HEK293 (cell line): ENCODE measurements around the gene NR1H3.

Source experiments
- CTCF ChIA-PET: fragments of 350-600 bp; formaldehyde crosslinking; extraction: SDS; loops from one replicate; lab custom pipeline; 2021; ENCODE audit warnings: antibody characterized with exemption; lab: Yijun Ruan, JAX
- POLR2A ChIA-PET: fragments of 300-600 bp; formaldehyde crosslinking; extraction: SDS; loops from one replicate; lab custom pipeline; 2020; ENCODE audit warnings: antibody characterized with exemption, inconsistent platforms; lab: Yijun Ruan, JAX
- H3K27ac ChIP-seq: fragments of 200-500 bp; sonication (Bioruptor generic); 2 replicates; pipeline ENCODE4 v1.5.1; 2014; ENCODE audit warnings: low read depth, low read length, control low read depth, inconsistent platforms; ENCODE audit errors: extremely low read depth
- H3K36me3 ChIP-seq, 2 experiments: fragments of 200-500 bp in 1 of 2; sonication (Bioruptor generic) in 1 of 2; 1 replicate in 1 of 2; 2 replicates in 1 of 2; pipeline ENCODE4 v1.5.1; 2014 to 2017; ENCODE audit warnings: inconsistent platforms in 2 of 2, low read length in 2 of 2; ENCODE audit not compliant: control insufficient read depth in 2 of 2, insufficient read depth in 1 of 2
- H3K4me1 ChIP-seq: fragments of 200-500 bp; sonication (Bioruptor generic); 2 replicates; pipeline ENCODE4 v1.5.1; 2014; ENCODE audit warnings: mild to moderate bottlenecking, low read length, inconsistent platforms; ENCODE audit not compliant: control insufficient read depth, insufficient read depth
- H3K4me3 ChIP-seq: 2 replicates; pipeline ENCODE4 v1.5.1; 2011; ENCODE audit warnings: low read depth, mild to moderate bottlenecking, control low read depth, low read length, moderate library complexity
- H3K9me3 ChIP-seq: fragments of 200-500 bp; sonication (Bioruptor generic); 2 replicates; pipeline ENCODE4 v1.5.1; 2014; ENCODE audit warnings: low read depth, low read length, inconsistent platforms; ENCODE audit not compliant: control insufficient read depth, insufficient read depth
- BCL11A ChIP-seq: fragments of 450-650 bp; formaldehyde crosslinking; IDR thresholded peaks from 2 replicates; pipeline ENCODE4 v1.5.1; 2016; ENCODE audit warnings: low read depth, missing biosample characterization, missing genetic modification characterization
- CTCF ChIP-seq: fragments of 450-650 bp; formaldehyde crosslinking; IDR thresholded peaks from 2 replicates; pipeline ENCODE4 v1.5.1; 2016; ENCODE audit warnings: missing biosample characterization, missing genetic modification characterization
- GFI1B ChIP-seq: fragments of 450-650 bp; formaldehyde crosslinking; IDR thresholded peaks from 2 replicates; pipeline ENCODE4 v1.5.1; 2016; ENCODE audit warnings: missing biosample characterization, missing genetic modification characterization
- OVOL3 ChIP-seq: fragments of 450-650 bp; formaldehyde crosslinking; IDR thresholded peaks from 2 replicates; pipeline ENCODE4 v1.5.1; 2016; ENCODE audit warnings: missing biosample characterization, missing genetic modification characterization
- TSHZ1 ChIP-seq: fragments of 450-650 bp; formaldehyde crosslinking; IDR thresholded peaks from 2 replicates; pipeline ENCODE4 v1.5.1; 2016; ENCODE audit warnings: missing biosample characterization, missing genetic modification characterization, borderline replicate concordance
- ZBTB10 ChIP-seq: fragments of 450-650 bp; formaldehyde crosslinking; IDR thresholded peaks from 2 replicates; pipeline ENCODE4 v1.5.1; 2016; ENCODE audit warnings: missing biosample characterization, missing genetic modification characterization
- ZNF138 ChIP-seq: fragments of 450-650 bp; formaldehyde crosslinking; IDR thresholded peaks from 2 replicates; pipeline ENCODE4 v1.5.1; 2016; ENCODE audit warnings: missing biosample characterization, missing genetic modification characterization, borderline replicate concordance
- ZNF140 ChIP-seq: fragments of 450-650 bp; formaldehyde crosslinking; IDR thresholded peaks from 2 replicates; pipeline ENCODE4 v1.5.1; 2016; ENCODE audit warnings: missing biosample characterization, missing genetic modification characterization
- ZNF280D ChIP-seq: fragments of 450-650 bp; formaldehyde crosslinking; IDR thresholded peaks from 2 replicates; pipeline ENCODE4 v1.5.1; 2016; ENCODE audit warnings: missing biosample characterization, missing genetic modification characterization
- ZNF37A ChIP-seq: fragments of 450-650 bp; IDR thresholded peaks from 2 replicates; pipeline ENCODE4 v1.5.1; 2018; ENCODE audit warnings: missing biosample characterization, missing genetic modification characterization
- ZNF416 ChIP-seq: fragments of 450-650 bp; formaldehyde crosslinking; IDR thresholded peaks from 2 replicates; pipeline ENCODE4 v1.5.1; 2016; ENCODE audit warnings: missing biosample characterization, missing genetic modification characterization
- ZNF426 ChIP-seq: fragments of 450-650 bp; formaldehyde crosslinking; IDR thresholded peaks from 2 replicates; pipeline ENCODE4 v1.5.1; 2017; ENCODE audit warnings: missing biosample characterization, missing genetic modification characterization, mild to moderate bottlenecking, inconsistent platforms, moderate library complexity
- ZNF518A ChIP-seq: fragments of 450-650 bp; formaldehyde crosslinking; conservative IDR thresholded peaks from 2 replicates; pipeline ENCODE4 v1.5.1; 2016; ENCODE audit warnings: low read depth, missing biosample characterization, missing genetic modification characterization
- ZNF549 ChIP-seq: fragments of 450-650 bp; IDR thresholded peaks from 2 replicates; pipeline ENCODE4 v1.5.1; 2018; ENCODE audit warnings: missing biosample characterization, missing genetic modification characterization, mild to moderate bottlenecking, inconsistent platforms, moderate library complexity
- ZNF621 ChIP-seq: fragments of 450-650 bp; formaldehyde crosslinking; IDR thresholded peaks from 2 replicates; pipeline ENCODE4 v1.5.1; 2017; ENCODE audit warnings: missing biosample characterization, missing genetic modification characterization
- ZNF660 ChIP-seq: fragments of 450-650 bp; IDR thresholded peaks from 2 replicates; pipeline ENCODE4 v1.5.1; 2018; ENCODE audit warnings: missing biosample characterization, mild to moderate bottlenecking, missing genetic modification characterization
- ZNF791 ChIP-seq: fragments of 450-650 bp; formaldehyde crosslinking; IDR thresholded peaks from 2 replicates; pipeline ENCODE4 v1.5.1; 2016; ENCODE audit warnings: missing biosample characterization, missing genetic modification characterization

The NR1H3 gene

GRCh38 chr11:47295385-47295784 is 37.6 kb downstream of the NR1H3 start:
- ChIA-PET POLR2A (interaction anchor here (0.5 kb wide), 1 partner anchor 28 kb away, joined by 3 read pairs; no protein-coding TSS in a partner anchor), CTCF (interaction anchor here (0.6 to 1.1 kb wide), 2 partner anchors 18 to 79 kb away, joined by 3 to 4 read pairs; no protein-coding TSS in a partner anchor)
- no peaks in the 10 kb centered on the region for H3K9me3 ChIP-seq
- no peak overlapping the region for H3K4me3 ChIP-seq
- H3K4me1 ChIP-seq = no peaks in the 10 kb centered on the region
- TF ChIP-seq GFI1B (tag by site-specific recombination) = no peak
- no peak for TF ChIP-seq ZNF518A
- no peak for TF ChIP-seq ZNF280D (tag by site-specific recombination)
- TF ChIP-seq ZNF138 (tag by site-specific recombination) = no peak
- TF ChIP-seq ZNF416 = no peak
- TF ChIP-seq CTCF (tag by site-specific recombination) = no peak
- no peak for TF ChIP-seq ZNF140 (tag by site-specific recombination)
- TF ChIP-seq ZNF791 (tag by site-specific recombination) = no peak
- no peak for TF ChIP-seq ZNF37A (tag by site-specific recombination)
- TF ChIP-seq TSHZ1 (tag by site-specific recombination) = no peak
- no peak for TF ChIP-seq ZNF549 (tag by site-specific recombination)
- TF ChIP-seq ZNF426 (tag by site-specific recombination) = no peak
- no peak for TF ChIP-seq BCL11A
- no peak for TF ChIP-seq ZNF660
- no peak for TF ChIP-seq ZNF621 (tag by site-specific recombination)
- no peak for TF ChIP-seq OVOL3 (tag by site-specific recombination)
- TF ChIP-seq ZBTB10 (tag by site-specific recombination) = no peak
- peaks cover 8 to 83% of the 10 kb centered on the region in 2 experiments for H3K36me3 ChIP-seq
- no peak overlapping the region for H3K27ac ChIP-seq
